Measurements from ENCODE around the gene SYT7.
A peak's percentile ranks its signal among the peaks of the same experiment; 100 is the strongest.

Gene SYT7

DNA sequence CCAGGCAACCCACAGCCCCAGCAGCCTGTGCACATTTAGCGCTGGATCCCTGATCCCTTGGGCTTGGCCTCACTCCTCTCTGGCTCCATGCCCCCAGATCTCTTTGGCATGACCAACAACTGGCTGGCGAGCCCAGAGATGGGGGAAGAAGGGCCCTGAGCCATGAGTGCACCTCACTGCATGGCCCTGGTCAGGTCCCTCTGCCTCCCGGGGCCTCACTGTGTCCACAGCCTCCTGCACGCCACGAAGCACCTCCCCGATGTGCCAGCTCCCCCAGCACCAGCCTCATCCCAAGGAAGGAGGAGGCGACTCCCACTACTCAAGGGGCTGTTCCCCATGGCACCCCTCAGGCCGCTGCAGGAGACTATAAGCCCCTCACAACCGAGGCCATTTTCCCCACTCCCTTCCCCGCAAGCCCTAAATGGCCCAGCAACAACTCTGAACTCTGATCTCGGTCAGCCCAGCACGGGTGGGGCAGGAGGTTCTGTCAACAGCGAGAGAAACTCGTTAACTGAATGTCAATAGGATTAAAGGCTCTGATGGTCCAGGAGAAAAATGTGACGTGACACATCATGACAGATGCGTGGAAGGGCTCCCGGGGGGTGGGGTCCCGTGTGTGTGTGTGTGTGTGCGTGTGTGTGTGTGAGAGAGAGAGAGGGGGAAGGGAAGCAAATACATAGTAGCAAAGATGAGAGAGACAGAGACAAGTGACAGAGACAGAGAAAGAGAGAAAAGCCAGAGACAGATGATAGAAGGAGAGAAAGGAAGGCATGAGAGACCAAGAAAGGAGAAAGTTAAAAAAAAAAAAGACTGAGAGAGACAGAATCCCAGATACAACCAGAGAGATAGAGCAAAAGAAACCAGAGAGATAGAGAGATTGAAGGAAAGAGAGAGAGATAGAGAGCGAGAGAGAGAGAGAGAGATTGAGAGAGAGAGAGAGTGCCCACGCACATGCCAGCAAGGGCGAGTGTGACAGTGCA, 28.4 kb upstream of the SYT7 start:
- DNase-seq, result no peak

DNA sequence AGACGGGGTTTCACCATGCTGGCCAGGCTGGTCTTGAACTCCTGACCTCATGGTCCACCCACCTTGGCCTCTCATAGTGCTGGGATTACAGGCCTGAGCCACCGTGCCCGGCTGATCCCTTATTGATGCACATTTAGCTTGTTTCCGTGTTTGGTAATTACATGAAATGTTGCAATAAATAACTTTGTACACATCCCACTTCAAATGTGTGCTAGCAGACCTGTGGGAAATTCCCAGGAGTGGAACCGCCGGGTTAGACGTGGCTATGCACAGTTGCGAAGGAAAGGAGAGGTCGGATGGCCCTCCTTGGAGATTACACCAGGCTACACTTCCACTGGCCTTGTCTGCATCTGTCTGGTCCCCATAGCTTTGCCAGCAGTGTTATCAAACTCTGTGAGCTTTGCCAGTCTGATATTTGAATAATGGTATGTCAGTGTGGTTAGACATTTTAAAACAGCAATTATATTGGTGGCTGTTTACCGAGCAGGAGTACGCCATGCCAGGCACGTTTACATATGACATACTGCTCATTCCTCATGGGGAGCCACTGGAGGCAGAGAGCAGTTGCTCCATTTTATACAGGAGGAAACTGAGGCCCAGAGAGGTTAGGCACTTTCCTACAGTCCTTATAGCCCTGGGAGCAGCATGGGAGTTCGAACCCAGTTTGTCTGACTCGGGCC, 27.2 kb upstream of the SYT7 start:
- DNase-seq, result no peak

DNA sequence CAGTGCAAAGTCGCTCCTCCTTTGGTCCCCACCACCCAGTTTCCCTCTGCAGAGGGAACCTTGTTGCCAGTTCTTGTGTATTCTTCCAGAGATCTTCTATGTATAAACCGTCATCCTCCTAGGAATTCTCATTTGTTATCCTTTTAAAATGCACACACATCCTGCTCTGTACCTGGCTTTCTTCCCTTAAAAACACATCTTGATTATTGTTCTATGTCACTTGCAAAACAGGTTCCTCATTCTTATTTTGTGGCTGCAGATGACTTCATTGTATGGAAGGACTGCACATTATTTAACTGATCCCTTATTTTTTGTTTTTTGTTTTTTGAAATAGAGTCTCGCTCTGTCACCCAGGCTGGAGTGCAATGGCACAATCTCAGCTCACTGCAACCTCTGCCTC, 26.6 kb upstream of the SYT7 start:
- no peak for DNase-seq

DNA sequence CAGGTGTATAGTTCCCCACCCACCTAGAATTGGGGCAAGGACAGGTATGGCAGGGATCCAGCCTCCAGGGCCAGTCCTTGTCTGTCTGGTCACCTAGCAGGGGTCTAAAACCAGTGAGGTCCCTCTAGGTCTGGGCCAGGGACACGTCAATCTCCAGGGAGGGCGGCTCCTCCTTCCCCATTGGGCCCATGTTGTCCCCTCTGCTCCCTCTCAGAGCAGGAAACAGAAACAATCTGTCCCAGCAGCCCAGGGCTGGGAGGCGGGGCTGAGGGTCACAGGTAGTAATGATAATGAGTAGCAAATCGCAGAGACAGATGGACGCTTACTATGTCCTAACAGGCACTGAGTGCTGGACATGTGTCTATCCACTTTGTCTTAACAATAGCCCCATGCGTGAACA, 22.8 kb upstream of the SYT7 start:
- no peak for DNase-seq

DNA sequence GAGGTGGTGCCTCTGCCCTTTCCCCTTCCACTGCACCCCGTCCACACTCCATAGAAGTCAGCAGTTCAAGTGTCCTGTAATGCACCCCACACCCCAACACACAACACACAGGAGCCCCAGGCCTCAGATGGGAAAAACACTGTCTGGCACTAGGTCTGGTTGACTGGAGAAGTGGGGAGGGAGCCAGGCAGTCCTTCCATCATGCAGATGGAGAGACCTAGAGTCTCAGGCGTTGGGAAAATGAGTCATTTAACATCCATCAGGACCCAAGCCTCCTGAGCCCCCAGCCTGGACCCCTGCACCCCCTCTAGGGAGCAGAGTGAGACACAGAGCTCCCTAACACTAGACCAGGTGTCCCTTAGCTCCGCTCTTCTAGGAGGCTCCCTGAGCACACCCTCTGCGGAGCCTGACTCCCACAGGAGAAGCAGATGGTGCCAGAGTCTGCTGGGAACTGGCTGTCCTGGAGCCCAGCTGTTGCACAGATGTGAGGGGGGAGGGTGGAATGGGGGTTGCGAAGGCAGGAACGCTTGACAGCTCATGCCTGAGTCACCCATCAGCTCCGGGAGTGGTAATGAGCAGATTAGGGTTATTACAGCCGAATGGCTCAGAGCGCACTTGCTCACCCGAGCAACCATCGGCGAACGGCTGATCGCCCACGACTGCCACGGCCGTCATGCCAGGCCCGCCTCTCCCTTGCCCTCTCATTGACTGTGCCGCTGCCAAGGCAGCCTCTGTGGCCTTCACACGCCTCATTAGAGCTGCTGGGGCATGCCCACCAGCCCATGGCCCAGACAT, 22.1 kb upstream of the SYT7 start:
- no peak for DNase-seq

DNA sequence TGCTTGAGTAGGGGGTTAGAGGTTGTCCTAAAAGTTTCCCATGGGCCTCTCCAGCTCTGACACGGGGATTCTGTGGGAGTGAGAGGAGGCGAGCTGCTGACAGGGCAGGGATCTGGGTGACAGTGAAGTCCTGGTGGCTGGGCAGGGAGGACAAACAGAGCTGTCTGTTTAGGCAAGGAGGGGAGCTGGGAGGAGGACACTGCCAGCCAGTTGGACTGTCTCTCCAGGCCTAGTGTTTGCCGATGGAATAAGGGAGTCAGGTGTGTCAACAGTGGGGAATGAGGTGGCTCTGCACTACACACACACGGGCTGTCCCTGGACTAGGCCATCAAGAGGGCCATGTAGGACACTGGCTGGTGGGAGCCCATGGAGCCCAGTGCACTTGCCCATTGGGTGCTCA, 20.6 kb upstream of the SYT7 start:
- no peak for DNase-seq

DNA sequence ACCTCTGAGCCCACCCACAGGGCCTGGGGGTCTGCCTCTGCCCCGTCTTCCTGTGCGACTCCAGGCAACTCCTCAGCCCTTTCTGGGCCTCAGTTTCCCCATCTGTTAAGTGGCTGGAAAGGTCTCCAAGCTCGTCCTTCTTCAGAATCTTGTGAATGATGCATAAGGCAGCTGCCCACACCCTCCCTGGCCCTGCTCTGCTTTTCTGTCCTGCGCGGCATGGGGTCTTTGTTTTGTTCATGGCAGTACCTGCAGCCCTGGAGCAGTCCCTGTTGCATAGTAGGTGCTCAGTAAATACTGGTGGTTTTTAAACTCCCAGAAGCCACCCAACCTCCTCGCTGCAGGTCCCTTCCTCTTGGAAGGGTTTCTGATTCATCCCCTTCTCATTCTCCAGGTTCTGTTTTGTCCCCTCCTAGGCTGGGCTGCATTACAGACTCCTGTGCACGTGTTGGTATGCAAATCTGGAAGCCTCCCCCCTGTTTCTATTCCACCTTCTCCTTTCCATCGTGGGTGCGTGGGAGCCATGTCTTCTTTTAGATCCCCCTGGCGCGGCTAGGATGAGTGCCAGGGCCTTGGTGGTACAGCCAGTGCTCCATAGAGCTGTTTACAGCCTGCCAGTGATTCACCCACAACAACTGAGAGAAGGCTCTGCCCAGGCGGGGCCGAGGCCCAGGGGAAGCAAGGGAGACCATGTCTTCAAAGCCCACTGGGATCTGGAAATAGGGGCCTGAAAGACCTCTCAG, 19.3 kb upstream of the SYT7 start:
- no peak for DNase-seq

DNA sequence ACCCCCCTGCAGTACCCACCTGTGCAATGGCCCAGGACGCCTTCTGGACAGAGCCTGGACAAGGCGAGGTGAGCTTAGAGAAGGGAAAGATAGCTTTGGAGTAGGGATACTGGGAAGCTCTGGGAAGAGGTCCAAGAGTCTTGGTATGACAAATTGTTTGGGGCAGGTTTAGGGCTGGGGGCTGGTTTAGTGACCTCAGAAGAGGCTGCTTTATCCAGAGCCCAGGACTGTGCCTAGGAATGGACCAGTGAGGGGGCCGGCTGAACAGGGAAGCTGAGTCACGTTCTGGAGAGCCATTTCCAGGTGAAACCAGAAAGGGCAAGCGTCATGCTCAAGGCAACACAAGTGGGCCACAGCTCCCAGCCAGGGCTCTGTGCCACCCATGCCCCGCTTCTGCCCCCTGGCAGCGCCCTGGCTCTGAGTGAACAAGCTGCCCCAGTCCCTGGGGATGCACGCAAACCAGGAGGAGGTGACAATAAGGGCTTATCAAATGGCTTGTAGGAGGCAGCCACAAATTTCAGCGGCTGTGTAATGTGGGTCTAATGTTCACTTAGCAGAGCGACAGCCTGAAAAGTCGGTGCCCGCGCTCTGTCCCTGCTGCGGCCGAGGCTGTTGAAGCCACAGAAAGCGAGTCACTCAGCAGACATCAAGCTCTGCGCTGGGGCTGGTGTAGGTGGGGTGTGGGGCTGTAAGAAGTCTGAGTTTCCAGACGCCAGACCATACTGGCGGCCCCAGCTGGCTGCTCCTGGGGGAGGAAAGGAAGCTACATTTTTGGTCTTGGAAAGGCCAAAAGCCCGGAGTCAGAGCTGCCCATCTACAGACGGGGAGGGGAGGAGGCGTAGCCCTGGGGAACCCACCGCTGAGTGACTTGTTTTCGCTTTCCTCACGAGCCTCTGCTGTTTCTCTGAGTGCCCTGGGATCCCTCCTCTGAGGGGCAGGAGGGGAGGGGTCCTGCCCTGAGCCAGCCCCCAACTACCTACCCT, 18.3 kb upstream of the SYT7 start:
- DNase-seq, result no peak

DNA sequence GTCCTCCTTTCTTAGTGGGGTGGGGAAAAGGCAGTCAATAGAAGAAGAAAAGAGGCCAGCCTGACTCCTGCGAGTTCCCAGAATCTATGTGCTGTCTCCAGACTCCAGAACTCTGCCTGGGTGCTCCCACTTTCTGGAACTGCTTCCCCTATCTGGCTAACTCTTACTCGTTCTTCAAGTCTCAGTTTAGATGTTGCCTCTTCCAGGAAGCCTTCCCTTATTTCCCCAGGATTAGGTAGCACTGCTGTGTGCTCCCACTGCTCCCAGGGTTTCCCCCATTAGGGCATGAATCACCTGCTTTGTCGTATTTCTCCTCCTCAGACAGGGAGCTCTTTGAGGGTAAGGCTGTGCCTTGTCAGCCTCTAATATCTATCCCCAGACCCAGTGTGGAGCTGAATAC, 17.5 kb upstream of the SYT7 start:
- no peak for DNase-seq

DNA sequence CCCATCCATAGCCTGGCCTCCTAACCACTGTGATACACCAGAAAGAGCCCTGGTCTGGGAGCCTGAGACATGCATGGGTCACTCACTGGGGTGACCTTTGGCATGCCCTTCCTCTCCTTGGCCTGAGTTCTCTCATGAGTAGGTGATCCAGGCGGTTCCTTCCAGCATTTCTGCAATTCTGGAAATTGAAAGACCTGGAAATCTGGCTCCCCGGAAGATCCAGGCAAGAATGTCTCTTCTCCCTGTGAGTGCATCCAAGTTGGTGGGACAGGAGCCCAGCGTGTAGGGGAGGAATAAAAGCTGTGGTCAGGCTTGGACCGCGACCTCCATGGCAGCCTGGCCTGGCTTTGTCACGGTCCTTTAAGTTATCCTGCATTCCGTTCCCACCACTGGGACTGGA, 16.1 kb upstream of the SYT7 start:
- DNase-seq, result no peak

DNA sequence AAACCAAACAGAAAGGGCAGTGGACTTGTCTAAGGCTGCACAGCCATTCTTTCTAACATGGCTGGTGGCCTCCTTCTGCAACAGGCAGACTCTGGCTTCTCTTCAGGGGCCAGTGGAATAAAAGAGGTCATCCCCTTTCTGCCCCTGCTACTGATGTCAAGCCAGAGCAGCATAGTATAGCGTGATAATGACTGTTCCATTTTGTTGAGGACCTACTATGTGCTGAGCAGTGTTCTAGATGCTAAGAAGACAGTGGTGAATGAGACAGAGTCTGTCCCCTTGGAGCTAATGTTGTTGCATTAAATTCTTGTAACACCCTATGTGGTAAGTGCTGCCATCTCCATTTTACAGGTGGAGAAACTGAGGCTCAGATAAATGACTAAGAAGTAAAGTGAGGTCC, 15.7 kb upstream of the SYT7 start:
- DNase-seq, result no peak

DNA sequence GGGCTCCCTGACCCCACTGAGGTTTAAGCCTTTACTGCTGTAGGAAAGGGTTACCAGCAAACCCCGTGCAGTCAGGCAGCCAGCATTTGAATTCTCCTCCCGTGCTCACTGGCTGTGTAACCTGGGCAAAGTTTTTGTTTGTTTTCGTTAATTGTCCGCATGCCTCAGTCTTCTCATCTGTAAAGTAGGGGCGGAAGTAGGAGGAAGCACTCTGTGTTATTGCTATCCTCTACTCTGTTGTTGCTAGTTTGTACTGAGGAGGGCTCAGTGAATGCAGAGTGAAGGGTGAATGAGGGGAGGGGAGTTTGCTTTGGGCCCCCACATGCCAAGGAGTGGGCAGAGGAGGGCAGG, 14.0 kb upstream of the SYT7 start:
- DNase-seq, result no peak

DNA sequence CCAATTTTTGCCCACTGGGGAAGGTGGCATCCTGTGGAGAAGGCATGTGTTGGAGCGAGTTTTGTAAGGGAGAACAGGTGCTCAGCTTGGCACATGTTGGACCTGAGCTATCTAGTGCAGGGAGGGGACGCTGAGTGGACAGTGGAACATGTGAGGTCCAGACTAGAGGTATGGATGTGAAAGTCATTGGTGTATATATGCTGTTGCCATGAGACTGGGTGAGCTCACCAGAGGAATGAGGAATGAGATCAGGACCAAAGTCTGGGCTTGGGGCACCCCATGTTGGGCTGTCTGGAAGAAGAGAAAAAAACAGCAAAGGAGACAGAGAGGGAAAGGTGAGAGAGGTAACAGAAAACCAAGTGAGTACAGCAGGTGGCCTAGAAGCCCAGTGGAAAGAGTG, 12.3 kb upstream of the SYT7 start:
- DNase-seq, result no peak

DNA sequence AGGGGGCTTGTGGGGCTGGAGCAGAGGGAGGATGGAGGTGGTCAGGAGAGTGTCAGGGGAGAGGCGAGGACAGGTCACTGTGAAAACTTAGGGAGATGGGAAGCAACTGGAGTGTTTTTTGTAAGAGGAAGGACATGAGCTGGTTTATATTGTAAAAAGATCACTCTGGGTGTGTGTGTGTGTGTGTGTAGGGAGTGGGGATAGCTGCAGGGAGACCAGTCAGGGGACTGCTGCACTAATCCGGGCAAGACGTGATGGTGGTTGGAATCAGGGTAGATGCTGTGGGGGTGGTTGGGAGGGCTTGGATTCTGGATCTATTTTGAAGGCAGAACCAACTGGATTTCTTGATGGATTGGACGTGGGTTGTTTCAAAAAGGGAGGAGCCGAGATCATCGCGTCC, 11.3 kb upstream of the SYT7 start:
- DNase-seq, result no peak

DNA sequence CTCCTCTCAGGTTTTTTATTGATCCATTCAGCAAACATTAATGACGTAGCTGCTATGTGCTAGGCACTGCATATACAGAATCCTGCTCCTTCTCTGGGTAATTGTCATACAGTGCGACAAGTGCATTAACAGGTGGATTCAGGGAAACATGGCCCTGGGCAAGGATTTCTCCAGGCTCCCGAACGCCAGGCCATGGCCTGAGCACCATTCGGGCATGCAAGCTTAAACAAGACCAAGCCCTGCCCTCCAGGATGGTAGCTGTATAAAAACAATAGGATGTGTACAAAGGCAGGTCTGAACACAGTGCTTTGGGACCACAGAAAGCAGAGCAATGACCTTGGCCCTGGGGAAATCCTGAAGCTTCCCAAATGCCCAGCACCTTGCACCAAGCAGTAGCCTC, 9.1 kb upstream of the SYT7 start:
- no peak for DNase-seq

DNA sequence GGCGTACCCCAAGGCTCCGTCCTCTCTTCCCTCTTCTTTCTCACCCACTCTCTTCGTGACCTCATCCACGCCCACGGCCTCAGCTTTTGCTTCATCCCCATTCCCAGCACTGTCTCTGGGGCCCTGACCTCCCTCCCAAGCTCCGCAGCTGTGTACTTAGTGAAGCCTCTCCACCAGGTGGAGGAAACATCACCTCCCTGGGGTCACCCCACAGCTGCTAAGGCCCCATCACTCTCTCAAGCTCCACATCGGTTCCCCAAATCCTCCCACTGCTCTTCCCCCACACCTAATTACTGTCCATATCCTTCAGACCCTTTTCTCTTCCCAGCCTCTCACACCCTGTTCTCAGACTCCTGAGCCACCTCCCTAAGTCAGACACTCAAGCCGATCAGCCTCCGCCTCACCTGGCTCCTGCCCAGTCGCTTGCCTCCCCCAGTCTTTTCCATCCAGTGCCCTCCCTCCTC, 7.9 kb upstream of the SYT7 start:
- DNase-seq, result no peak

DNA sequence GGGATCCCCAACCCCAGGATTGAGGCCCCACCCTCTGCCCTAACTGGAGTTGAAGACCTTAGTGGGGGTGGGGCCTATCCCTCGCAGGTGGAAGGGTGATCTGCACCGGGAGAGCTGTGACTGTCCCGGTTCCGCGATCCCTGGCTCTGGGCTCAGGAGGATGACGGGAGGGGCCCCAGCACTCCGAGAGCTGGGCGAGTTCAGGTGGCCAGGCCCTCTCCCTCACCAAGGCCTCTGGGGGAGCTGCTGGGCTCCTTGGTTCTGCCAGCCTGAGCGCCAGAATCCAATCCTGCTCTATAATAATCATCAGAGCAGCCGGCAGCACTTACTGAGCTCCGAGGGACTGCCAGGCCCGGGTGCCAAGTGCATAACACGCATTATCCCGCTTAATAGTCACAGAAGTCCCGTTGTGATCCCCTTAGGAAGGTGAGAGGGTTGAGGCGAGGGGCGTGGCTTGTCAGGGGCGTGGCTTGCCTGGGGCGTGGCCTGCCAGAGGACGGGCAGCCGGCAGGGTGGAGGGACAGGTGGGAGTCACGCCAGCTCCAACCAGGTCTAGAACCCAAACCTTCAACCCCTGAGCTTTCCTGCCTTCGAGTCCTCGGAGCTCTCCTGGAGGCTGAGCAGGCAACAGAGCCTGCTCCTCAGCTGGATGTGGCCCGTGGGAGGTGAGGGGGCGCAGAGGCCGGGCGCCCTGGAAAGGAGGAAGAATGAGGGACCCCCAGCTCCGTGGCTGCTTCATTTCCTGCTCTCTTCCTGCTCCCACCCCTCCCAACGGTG, 7.3 kb upstream of the SYT7 start:
- peak; percentile 33 for DNase-seq

DNA sequence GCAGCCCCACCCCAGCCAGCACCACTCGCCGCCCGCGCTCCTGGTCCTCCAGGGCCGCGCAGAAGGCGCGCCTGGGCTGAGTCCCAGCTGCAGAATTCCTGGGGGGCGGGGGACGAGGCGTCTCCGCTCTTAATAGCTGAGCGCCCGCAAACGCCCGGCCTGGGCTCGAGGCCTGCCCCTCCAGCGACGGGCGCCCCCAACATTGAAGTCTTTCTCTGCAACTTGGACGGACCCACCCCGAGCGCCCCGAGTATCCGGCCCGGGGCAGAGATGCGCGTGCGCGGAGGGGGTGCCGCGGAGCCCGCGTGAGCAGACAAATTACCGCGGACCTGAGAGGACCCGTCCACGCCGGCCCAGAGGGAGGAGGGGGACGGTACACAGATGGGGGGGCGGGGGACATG, 6.7 kb upstream of the SYT7 start:
- no peak for DNase-seq

DNA sequence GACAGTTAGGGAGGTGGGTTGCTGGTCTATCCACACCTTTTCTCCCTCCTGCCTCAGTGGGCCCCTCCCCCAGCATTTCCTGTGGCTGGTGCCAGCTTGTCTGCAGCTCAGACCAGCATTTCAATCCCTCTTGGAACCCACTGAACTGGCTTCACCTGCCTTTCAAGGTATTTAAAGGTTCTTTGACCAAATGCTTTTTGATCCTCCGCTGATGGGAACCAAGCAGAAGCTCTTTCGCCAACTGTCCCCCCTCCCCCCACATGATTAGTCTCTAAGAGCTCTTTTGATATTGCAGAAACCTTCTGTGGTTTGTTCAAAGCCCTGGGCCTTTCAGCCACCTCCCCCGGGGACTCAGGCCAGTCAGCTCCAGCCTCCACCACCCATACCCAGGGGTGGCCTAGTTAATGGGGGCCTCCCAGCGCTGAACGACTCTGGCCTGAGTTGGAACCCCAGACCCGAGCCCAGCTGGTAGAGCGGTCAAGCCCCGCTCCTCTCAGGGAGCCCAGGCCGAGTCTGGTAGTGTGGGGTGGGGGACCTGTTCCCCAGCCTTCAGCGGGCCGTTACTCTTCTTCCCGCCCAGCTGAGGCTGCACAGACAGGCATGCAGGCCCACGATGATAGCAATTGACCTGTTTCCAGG, 6.0 kb upstream of the SYT7 start:
- DNase-seq, result no peak

DNA sequence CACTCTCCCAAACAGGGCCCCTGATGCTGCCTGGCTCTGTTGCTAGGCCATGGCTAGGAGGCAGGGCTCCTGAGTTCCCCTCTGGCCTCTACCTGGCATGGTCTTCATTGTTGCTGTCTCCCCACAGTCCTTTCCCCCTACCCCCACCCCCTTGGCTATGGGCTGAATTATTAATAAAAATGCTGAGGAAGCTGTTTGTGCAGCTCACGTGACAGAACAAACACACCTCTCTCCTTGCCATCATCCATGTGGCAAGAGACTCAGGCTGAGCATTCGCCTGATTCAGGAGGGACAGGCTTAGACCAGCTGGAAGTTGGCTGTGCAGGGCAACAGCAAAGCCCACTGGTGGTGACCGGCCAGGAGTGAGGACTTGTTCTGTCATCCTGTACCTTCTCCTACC, 4.2 kb upstream of the SYT7 start:
- no peak for DNase-seq
